SW480 (cell line): ENCODE measurements around the gene BRAT1.
"Not testable (repeated sequence)": the region's sequence is repeated elsewhere in the genome, so short reads cannot be mapped to it uniquely, and the experiment has no call there.

Experiments used
- DNase-seq: peaks from one replicate; pipeline ENCODE4 v3.0.0-alpha.2; 2016; ENCODE audit warnings: low spot score

Gene BRAT1

DNA sequence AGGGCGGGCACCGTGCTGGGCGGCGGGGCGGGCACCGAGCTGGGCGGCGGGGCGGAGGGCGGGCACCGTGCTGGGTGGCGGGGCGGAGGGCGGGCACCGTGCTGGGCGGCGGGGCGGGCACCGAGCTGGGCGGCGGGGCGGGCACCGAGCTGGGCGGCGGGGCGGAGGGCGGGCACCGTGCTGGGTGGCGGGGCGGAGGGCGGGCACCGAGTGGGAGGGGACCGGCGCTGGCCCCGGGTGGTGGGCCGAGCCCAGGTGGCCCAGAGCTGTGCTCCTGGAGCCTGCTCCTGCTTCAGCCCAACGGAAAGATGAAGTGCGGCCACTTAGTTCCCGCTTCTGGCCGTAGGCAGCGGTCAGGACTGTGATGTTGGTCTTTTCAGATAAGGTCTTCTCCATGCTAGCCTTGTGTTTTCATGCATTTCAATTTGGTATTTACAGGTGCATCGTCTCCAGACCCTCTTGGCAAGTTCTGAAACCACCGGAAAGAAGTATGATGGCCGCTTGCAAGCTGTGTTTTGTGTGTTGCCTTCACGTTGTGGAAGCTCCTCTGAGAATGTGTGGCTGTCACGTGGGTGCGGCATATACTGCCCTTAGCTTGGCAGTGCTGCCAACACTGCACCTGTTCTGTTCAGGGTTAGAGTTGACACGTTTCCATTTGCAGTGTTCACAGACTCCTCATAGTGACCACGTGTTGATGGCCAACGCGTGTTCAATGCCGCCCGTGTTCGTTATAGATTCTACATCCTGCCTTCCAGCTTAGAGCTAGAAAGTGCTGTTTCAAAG, 28.7 kb upstream of the BRAT1 start:
- DNase-seq = no peak

DNA sequence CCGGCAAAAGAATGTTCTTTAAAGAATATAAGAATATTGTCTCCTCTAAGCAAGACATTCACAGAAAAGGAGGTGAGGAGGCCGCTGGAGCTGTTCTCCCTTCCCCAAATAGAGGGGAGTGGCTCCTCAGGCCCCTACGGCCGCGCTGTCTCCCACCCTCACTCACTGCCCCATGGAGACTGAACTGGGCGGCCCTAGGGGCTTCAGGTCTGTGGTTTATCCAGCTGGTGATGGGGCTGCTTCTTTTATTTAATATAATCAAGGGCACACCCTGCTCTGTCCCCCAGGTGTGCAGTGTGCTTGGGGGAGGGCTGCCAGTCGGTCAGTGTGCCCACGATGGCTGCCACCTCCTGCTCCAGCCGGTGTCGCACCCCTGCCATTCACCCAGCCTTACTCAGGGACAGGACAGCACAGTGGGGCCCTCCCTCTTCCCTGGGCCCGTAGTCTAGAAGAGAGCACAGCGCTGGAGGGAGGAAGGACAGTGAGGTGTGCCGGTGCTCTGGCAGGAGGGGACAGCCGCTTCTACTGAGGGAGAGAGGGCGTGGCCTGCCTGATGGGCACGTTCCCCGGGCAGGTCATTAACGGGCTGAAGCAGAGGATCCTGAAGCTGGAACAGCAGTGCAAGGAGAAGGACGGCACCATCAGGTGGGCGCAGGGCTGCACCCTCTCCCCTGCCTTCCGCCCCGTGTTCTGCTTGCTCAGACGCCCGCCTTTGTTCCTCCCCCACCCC, 26.8 kb upstream of the BRAT1 start:
- no peak for DNase-seq

DNA sequence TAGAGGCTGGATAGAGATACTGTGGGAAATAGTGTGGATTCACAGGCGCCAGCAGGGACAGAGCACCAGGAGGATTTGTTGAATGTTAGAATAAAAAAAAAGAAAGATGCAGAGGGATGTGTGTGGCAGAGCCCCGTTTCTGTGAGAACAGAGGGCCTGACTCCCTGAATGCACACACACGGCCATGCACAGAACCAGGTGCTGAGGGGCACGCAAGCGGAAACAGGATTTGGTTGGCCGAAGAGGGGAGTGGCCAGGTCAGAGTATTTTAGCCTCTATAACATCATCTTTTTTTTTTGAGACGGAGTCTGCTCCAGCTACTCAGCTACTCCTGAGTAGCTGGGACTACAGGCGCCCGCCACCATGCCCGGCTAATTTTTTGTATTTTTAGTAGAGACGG, 25.3 kb upstream of the BRAT1 start:
- DNase-seq = no peak

DNA sequence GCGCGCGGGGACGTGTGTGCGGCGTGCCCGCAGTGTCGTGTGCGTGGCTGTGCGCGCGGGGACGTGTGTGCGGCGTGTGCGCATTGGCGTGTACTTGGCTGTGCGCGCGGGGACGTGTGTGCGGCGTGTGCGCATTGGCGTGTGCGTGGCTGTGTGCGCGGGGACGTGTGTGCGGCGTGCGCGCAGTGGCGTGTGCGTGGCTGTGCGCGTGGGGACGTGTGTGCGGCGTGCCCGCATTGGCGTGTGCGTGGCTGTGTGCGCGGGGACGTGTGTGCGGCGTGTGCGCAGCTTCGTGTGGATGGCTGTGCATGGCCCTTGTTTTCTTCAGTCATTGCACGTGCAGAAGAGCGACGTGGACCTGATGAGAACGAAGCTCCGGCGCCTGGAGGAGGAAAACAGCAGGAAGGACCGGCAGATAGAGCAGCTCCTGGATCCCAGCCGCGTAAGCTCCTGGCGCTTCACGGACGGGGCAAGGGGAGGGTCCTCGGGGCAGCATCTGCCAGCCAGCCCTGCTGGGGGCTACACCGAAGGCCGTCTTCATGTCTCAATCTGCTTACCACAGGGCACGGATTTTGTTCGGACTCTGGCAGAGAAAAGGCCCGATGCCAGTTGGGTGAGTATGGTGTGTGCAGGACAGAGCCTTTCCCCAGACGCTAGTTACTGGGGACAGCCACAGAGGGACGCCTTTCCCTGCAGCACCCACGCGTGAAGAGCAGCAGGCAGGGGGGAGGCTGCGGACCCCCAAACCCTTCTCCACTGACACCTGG, 22.8 kb upstream of the BRAT1 start:
- no peak for DNase-seq

DNA sequence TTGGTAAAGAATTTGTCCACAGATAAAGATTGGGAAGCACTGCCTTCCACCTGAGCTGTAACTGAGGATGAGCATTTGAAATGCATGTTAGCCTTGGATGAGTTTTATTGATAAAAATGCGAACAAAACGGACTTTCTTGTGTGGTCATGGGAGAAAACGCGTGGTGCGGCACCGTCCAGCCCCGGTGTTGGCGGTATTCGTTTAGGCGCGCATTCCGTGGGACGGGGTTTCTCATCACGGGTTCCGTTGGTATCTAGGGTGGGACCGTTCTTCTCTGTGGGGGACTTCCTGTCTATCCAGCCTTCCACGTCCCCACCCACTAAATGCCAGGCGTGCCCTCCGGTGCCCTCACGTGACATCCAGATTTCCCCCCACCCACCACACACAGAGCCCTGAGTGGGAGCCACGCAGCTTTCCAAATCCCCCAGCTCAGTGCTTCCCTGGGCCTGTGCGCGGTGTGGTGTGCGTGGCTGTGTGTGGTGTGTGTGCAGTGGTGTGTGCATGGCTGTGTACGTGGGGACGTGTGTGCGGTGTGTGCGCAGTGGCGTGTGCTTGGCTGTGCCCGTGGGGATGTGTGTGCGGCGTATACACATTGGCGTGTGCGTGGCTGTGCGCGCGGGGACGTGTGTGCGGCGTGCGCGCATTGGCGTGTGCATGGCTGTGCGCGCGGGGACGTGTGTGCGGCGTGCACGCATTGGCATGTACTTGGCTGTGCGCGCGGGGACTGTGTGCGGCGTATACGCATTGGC, 21.6 kb upstream of the BRAT1 start:
- no peak for DNase-seq

DNA sequence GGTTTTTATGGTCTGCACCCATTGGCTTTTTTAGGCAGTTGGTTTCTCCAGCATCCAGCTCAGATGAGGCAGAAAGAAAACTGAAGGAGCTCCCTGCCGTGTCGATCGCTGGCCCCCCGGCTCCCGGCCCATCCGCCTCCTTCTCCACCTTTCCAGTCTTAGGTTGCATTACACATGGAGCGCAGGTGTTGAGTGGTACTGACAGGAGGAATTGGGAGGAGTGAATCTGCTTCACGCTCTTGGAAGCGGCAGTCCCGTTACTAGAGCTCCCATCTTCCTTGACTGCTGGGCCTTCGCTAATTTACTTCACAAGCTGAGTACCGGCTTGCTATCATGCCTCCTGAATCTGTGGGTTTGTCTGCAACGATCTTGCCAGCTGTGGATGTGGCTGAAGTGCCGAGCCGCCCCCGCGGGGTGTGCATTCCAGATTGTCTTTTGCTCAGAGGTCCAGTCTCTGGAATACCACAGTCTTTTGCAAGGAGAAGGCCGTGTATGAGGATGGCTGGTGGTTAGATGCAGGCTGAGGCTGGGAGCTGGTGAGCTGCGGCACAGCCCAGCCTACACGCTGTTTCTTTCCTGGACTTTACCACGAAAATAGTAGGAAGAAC, 20.5 kb upstream of the BRAT1 start:
- no peak for DNase-seq

DNA sequence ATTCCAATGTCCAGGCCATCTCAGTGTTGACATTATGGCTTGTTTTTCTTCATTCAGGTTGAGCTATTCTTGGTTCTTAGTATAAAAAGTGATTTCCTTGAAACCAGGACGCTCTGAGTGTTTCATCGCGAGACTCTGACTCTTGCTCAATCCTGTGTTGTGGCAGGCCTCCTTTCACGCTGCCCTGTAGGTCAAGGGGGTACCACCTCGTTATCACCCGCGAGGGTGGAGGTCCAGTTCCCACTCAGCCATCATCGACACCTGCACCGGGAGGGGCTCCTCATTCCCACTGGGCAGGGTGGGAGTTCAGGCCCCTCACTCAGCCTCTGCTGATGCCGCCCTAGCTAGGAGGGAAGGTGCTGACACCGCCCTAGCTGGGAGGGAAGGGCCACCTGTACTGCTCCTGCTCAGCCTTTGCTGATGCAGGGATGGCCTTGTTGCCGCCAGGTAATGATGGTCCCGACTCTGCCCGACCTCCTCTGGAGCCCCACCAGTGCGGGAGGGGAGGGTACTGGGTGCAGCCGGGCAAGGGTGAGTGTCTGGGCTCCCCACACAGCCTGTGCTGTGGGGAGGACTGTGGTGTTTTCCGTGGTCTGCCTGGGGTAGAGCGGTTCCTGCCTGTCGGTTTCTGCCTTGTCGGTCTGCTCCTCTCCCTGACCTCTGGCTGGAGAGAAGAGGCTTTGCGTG, 19.9 kb upstream of the BRAT1 start:
- no peak for DNase-seq

DNA sequence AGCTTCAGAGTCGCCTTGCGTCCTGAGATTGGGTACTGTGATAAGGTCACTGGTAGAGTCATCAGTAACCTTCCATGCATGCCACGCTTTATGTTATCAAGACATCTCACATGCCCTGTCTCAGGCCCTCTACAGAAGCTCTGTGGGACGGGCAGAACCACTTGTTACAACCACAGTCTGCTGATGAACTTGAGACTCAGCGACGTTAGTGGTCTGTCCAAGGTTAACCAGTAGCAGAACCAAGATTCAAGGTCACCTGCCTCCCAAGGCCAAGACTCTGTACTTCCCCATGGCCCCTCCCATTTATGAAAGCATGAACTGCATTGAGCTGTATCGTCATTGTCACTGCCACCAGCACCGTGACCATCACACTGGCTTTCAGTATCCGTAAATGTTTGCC, 18.4 kb upstream of the BRAT1 start:
- DNase-seq = no peak

DNA sequence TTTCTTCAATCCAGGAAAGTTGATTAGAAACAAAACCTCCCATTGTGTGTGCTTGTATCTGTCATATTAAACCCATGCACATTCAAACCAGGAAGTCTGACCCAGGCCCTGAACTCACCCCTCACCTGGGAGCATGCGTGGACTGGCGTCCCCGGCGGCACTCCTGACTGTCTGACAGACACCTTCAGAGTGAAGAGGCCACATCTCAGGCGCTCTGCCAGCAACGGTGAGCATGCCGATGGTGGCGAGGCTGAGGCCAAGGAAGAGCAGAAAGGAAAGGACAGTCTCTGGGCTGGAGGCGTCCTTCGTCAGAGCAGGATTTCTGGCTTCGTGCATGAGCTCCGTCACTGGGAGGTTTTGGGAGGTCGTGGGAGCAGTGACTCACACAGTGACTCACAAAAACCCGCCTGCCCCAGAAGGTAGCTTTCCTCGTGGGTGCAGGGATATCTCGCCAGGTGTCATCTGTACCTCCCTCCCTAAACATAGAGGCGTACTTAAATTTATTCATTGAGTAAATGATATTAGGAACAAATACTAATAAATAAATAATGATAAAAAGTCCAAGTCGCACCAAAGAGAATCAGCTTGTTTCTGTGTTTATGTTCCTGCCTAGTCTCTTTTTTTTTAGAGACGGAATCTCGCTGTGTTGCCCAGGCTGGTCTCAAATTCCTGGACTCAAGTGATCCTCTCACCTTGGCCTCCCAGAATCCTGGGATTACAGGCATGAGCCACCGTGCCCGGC, 16.9 kb upstream of the BRAT1 start:
- DNase-seq = peak; percentile 87

DNA sequence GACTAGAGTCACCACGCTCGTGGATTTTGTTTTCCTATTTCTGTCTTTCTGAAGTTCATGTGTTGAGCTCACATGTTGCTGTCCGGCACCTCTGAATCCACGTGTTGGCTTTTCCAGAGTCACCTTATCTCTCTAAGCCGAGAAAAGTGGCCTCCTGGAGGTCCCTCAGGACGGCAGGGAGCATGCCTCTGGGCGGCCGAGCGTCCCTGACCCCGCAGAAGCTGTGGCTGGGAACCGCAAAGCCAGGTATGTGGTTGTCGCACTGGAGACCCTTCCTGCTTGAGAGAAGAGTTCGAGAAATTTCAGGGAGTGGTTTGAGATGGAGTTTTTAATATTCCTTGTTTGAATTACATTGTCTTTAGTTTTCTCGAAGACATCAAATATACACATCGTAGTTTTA, 16.1 kb upstream of the BRAT1 start:
- DNase-seq = no peak

DNA sequence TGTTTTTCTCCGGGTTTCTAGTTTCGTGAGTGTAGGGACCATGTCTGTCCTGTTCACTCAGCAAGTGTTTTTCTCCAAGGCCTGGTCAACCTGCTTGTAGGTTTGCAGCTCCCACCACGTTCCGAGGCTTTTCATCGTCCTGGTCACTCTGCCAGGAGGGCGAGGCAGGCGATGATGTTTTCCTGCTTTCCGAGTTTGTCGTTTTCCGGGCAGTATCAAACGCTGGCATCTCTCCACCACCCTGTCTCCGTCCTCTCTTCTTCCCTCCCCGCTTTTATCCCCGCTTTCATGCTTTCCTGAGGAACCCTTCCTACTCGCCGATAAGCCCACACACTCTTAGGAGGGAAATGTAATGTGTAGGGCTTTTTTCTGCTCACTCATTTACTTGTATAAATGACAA, 14.7 kb upstream of the BRAT1 start:
- no peak for DNase-seq

DNA sequence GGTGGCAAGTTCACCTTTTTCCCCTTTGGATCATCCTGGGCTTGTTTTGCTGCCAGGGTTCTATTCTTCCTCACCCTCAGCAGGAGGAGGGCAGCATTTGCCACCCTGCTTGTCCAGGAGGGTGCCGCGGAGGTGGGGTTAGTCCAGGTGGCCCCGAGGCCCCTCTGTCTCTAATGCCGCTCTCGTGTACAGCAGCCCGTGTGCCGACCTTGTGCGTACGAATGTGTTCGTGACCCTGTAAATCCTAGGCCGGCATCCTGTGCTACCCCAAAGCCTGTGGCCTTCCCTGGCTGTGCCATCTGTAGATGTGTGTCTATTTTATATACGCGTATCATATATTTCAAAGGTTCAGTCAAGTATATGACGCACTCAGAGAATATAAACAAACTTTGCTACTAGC, 14.1 kb upstream of the BRAT1 start:
- DNase-seq = no peak

DNA sequence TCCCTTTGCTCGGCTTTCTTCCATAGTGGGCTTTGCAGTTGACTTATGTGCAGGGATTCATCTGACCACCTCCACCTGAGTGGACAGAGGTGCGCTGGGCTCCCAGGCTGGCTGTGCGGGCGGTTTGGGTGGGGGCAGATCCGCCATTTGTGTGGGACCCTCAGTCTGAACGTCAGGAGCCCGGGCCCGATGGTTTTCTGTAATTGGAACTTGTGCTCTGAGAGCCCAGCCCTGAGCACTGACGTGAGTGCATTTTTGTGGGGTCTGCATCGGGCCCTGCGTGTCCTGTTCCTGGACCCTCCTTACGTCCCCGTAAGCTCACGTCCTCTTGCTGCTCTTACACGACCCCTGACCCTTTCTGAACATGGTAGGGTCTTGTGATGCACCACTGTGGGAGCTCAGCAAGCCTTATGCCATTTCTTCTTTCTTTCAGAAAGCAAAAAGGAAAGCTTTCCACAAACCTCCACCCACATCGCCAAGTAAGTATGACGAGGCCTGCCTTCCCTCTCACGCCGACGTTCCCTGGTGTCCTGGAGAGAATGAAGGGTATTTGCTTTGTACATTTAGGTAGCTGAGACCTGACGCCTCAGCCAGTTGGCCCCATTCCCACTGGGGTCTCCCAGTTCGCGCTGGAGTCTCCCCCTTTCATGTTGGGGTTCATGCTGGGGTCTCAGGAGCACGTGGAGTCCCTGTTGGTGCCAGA, 13.3 kb upstream of the BRAT1 start:
- DNase-seq = no peak

DNA sequence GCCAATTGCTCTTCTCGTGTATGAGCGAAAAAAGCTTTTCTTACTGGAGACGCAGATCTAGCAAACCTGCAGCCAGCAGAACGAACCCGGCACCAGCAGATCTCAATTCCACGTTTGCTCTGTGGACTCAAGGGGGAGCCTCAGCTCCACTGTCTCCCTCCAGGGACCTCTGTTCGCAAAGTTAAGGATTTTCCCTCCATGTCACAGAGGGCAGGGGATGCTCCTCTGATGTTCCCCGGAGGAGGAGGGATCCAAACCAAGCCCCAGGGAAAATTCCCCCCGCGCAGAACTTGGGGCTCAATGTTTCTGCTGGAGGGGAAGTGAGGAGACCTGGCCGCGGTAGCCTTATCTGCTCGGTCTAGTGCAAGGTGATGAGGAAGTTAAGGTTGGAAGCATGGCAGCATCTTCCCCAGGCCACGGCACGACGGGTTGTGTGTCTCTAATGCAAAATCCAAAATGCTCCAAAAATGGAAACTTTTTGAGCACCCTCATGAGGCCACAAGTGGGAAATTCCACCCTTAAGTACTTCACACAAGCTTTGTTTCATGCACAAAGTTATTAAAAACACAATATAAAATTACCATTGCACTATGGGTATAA, 12.5 kb upstream of the BRAT1 start:
- DNase-seq = peak; percentile 43

DNA sequence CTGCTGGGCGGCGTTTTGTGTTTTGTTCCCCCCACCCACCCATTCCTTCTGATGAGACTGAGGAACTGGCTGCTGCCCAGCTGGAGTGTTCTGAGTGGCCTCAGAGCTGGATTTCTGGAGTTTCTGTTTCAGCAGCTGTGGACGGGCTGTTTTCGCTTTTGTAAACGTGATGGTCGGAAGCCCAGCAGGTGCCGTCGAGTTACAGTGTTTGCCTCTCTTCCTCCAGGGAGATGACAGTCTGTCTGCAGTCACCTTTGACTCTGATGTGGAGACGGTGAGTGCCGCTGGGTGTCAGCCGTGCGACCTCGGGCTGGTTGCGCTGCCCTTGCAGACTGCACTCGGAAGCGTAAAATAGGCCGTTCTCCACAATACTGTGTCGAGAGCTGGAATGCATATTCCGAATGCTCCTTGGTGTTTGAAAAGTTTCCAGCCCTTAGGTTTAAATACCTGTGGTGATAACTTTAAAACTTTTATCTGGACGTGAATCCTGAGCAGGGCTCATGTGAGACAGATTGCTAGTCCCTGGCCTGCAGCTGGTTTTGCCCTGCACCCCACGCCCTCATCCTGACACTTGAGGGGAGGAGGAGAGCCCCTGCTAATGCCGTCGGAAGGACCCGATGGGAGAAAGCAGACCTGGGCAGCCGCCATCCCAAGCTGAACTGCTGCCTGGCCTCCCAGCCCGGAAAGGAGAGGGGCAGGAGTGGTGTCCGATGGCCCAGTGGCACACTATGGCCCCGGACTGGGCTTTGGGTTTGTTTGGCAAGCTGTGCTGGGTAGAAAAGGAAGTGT, 11.8 kb upstream of the BRAT1 start:
- DNase-seq = no peak

DNA sequence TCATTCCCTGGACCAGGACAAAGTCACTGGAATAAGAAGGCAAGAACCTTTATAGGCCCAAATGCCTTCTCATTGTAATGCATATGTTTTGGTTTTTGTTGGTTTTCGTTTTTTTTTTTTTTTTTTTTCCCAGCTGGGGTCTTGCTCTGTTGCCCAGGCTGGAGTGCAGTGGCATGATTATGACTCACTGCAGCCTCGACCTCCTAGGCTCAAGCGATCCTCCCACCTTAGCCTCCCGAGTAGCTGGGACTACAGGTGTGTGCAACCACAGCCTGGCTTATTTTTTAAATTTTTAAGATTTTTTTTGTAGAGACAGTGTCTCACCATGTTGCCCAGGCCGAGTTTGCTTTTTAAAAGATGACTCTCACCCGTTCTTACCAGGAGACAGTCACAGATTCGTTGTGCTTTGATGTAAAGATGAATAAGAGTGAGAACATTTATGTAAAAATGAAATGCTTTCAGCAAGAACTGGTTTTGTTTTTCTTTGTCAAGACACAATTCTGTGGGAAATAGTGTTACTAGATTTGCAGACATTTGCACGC, 11.1 kb upstream of the BRAT1 start:
- no peak for DNase-seq

DNA sequence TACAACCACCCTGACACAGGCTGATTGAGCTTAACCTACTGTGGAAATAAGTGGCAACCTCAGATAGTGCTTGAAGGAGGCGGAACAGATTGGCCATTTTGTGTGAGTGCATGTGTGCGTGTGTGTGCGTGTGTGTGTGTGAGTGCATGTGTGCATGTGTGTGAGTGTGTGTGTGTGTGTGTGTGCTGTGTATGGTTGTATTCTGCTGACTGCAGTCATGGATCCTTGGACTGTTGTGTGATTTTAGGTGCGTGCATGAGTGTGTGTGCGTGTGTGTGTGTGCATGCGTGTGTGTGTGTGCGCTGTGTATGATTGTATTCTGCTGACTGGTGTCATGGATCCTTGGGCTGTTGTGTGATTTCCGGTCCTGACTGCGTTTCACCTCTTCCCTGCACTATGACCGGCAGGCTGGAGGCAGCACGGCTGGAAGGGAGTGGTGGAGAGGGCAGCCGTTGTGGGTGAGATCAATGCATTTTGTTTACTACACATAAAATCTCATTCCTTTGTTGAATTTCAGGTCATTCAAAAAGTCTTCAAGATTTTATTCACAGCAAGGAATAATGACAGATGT, 9.7 kb upstream of the BRAT1 start:
- DNase-seq = no peak

DNA sequence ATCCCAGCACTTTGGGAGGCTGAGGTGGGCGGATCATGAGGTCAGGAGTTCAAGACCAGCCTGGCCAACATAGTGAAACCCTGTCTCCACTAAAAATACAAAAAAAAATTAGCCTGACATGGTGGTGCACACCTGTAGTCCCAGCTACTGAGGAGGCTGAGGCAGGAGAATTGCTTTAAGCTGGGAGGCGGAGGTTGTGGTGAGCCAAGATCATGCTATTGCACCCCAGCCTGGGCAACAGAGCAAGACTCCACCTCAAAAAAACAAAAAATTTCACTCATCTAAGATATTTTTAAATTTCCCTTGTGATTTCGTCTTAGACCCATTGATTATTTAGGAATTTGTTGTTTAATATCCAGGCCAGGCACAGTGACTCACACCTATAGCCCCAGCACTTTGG, 8.6 kb upstream of the BRAT1 start:
- DNase-seq = not testable (repeated sequence)
